ENCODE measurements around the gene DUSP1. TPM values are rescaled to one million over a fixed set of nuclear protein-coding genes. Genes with fewer than 3 reads are reported as not detected.
"Not testable (repeated sequence)": the region's sequence is repeated elsewhere in the genome, so short reads cannot be mapped to it uniquely, and the experiment has no call there.

The DUSP1 gene
- total and polyA plus RNA-seq, 2 donors from 2014 or later, result 172 to 298 TPM

GRCh38 chr5:172815631-172816030 is 44.6 kb upstream of the DUSP1 start:
- Histone ChIP-seq H3K27ac (ENCODE audit: low read depth in 2 of 2, low read length in 2 of 2) (no peak overlapping the region), H3K27me3 (ENCODE audit: control insufficient read depth, insufficient read depth, low read length) (no peaks in the 10 kb centered on the region), H3K9me3 (ENCODE audit: control insufficient read depth in 2 of 3, insufficient read depth in 1 of 3, low read length in 3 of 3) (no peaks in the 10 kb centered on the region), H3K4me1 (ENCODE audit: control insufficient read depth in 2 of 3, insufficient read depth in 2 of 3, low read depth in 1 of 3, low read length in 3 of 3) (peaks cover 0 to 5% (median 5%) of the 10 kb centered on the region in 3 donors), H3K36me3 (ENCODE audit: control insufficient read depth in 2 of 3, insufficient read depth in 3 of 3, low read length in 3 of 3) (no peaks in the 10 kb centered on the region), H3K4me3 (ENCODE audit: low read length in 3 of 3) (no peak overlapping the region), H3K9ac (ENCODE audit: low read length in 3 of 3) (no peak overlapping the region)
- intact Hi-C loops (cut with DNase I), result no loop called here
- DNase-seq (no peak), FAIRE-seq (no peak)
- no peak for TF ChIP-seq CTCF (IDR thresholded peaks at IDR 0.05; ENCODE audit: borderline replicate concordance, extremely low read depth, insufficient read depth)

- intact Hi-C loops (cut with DNase I); FAIRE-seq; H3K4me3 ChIP-seq (ENCODE audit: low read length in 3 of 3); H3K27ac ChIP-seq (ENCODE audit: low read depth in 2 of 2, low read length in 2 of 2); H3K27me3 ChIP-seq (ENCODE audit: control insufficient read depth, insufficient read depth, low read length); H3K4me1 ChIP-seq (ENCODE audit: control insufficient read depth in 2 of 3, insufficient read depth in 2 of 3, low read depth in 1 of 3, low read length in 3 of 3); DNase-seq; H3K9ac ChIP-seq (ENCODE audit: low read length in 3 of 3); H3K36me3 ChIP-seq (ENCODE audit: control insufficient read depth in 2 of 3, insufficient read depth in 3 of 3, low read length in 3 of 3); H3K9me3 ChIP-seq (ENCODE audit: control insufficient read depth in 2 of 3, insufficient read depth in 1 of 3, low read length in 3 of 3): not testable (repeated sequence)
Observed at GRCh38 chr5:172810996-172811395, 40.0 kb upstream of the DUSP1 start.

- H3K4me1 ChIP-seq (ENCODE audit: control insufficient read depth in 2 of 3, insufficient read depth in 2 of 3, low read depth in 1 of 3, low read length in 3 of 3), result peaks cover 0 to 3% (median 3%) of the 10 kb centered on the region in 3 donors
- no peak overlapping the region for H3K9ac ChIP-seq (ENCODE audit: low read length in 3 of 3)
- intact Hi-C loops (cut with DNase I), result no loop called here
- H3K27me3 ChIP-seq (ENCODE audit: control insufficient read depth, insufficient read depth, low read length), result no peaks in the 10 kb centered on the region
- FAIRE-seq (no peak), DNase-seq (no peak)
- no peak for TF ChIP-seq CTCF (IDR thresholded peaks at IDR 0.05; ENCODE audit: borderline replicate concordance, extremely low read depth, insufficient read depth)
- no peak overlapping the region for H3K4me3 ChIP-seq (ENCODE audit: low read length in 3 of 3)
- H3K36me3 ChIP-seq (ENCODE audit: control insufficient read depth in 2 of 3, insufficient read depth in 3 of 3, low read length in 3 of 3), result no peaks in the 10 kb centered on the region
- no peak overlapping the region for H3K27ac ChIP-seq (ENCODE audit: low read depth in 2 of 2, low read length in 2 of 2)
- H3K9me3 ChIP-seq (ENCODE audit: control insufficient read depth in 2 of 3, insufficient read depth in 1 of 3, low read length in 3 of 3), result peaks cover 0 to 4% (median 0%) of the 10 kb centered on the region in 3 donors
Observed at GRCh38 chr5:172809774-172810173, 38.8 kb upstream of the DUSP1 start.

GRCh38 chr5:172807766-172808311 is 36.8 kb upstream of the DUSP1 start:
- intact Hi-C loops (cut with DNase I), result no loop called here
- Histone ChIP-seq H3K9me3 (ENCODE audit: control insufficient read depth in 2 of 3, insufficient read depth in 1 of 3, low read length in 3 of 3) (peaks cover 0 to 4% (median 0%) of the 10 kb centered on the region in 3 donors), H3K4me1 (ENCODE audit: control insufficient read depth in 2 of 3, insufficient read depth in 2 of 3, low read depth in 1 of 3, low read length in 3 of 3) (peaks cover 0 to 3% (median 3%) of the 10 kb centered on the region in 3 donors), H3K27me3 (ENCODE audit: control insufficient read depth, insufficient read depth, low read length) (no peaks in the 10 kb centered on the region), H3K27ac (ENCODE audit: low read depth in 2 of 2, low read length in 2 of 2) (peak overlapping the region; percentile 16 to 39), H3K36me3 (ENCODE audit: control insufficient read depth in 2 of 3, insufficient read depth in 3 of 3, low read length in 3 of 3) (no peaks in the 10 kb centered on the region), H3K4me3 (ENCODE audit: low read length in 3 of 3) (peak overlapping the region in 2 of 3 donors; percentile 35 to 40), H3K9ac (ENCODE audit: low read length in 3 of 3) (peak overlapping the region in 1 of 3 donors; percentile 68)
- no peak for TF ChIP-seq CTCF (IDR thresholded peaks at IDR 0.05; ENCODE audit: borderline replicate concordance, extremely low read depth, insufficient read depth)
- DNase-seq, result no peak
- FAIRE-seq, result no peak
